Brain microvascular endothelial cell (primary cell): ENCODE results near the gene CPEB4.

Experiments used
- DNase-seq: peaks from one replicate; pipeline ENCODE4 v3.0.0-alpha.2; 2020
- H3K27ac ChIP-seq: fragments of 250-450 bp; sonication (Bioruptor Pico); 2 replicates; pipeline ENCODE4 v1.5.1; 2020; ENCODE audit warnings: mild to moderate bottlenecking, moderate library complexity
- H3K27me3 ChIP-seq: fragments of 250-450 bp; sonication (Bioruptor Pico); replicated peaks from 2 replicates; pipeline ENCODE4 v1.5.1; 2020; ENCODE audit warnings: mild to moderate bottlenecking
- H3K36me3 ChIP-seq: fragments of 250-450 bp; sonication (Bioruptor Pico); replicated peaks from 2 replicates; pipeline ENCODE4 v1.5.1; 2020; ENCODE audit warnings: mild to moderate bottlenecking
- H3K4me3 ChIP-seq: 2 replicates; pipeline ENCODE4 v1.5.1; 2011; ENCODE audit warnings: low read depth, mild to moderate bottlenecking, control low read depth, low read length, moderate library complexity
- in situ Hi-C: cut with HindIII; loops from 2 replicates; pipeline ENCODE4 v1.10.0; 2017; ENCODE audit warnings: low sequenced_read_pairs, low pct_ligation_motif_present
- TF ChIP-seq, protein P1 (sequence below): IDR thresholded peaks from 2 replicates; pipeline ENCODE4 v1.5.1; 2011; ENCODE audit warnings: low read depth, mild to moderate bottlenecking, moderate library complexity, low read length, control low read depth, inconsistent platforms; ENCODE audit errors: missing control alignments

Gene CPEB4

DNA sequence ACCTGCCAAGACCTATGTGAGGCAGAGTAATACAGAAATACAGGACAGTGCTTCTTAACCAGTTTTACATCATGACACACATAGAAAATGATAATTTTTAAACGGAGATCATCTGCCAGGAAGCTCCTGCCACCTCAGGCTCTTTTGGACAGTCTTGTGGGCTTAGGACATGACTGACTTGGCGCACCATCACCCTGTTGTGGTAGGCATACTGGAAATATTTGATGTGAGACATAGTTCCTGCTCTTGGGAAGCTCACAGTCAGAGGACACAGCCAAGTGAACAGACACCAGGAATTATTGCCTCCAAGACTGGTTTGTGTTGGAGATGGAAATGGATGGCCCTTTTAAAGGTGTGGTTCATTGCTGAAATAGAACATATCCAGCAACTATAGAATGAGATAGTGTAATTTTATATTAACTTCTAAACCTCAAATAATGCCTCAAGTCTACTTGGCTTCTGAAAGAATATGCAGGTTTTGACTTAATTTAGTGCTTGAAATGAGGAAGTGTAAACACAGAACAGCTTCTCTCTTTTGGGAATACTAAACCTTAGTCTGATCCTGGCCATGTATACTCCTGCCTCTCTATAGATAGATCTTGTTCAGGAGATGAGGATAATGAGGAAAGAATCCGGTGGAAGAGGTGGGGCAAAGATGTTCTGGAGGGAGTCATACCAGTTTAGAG lies 19.7 kb downstream of the CPEB4 start:
- in situ Hi-C loops, result no loop called here
- Histone ChIP-seq H3K4me3 (no peak overlapping the region), H3K27me3 (no peaks in the 10 kb centered on the region), H3K27ac (no peak overlapping the region), H3K36me3 (peaks cover 2% of the 10 kb centered on the region)
- TF ChIP-seq, protein P1, sequence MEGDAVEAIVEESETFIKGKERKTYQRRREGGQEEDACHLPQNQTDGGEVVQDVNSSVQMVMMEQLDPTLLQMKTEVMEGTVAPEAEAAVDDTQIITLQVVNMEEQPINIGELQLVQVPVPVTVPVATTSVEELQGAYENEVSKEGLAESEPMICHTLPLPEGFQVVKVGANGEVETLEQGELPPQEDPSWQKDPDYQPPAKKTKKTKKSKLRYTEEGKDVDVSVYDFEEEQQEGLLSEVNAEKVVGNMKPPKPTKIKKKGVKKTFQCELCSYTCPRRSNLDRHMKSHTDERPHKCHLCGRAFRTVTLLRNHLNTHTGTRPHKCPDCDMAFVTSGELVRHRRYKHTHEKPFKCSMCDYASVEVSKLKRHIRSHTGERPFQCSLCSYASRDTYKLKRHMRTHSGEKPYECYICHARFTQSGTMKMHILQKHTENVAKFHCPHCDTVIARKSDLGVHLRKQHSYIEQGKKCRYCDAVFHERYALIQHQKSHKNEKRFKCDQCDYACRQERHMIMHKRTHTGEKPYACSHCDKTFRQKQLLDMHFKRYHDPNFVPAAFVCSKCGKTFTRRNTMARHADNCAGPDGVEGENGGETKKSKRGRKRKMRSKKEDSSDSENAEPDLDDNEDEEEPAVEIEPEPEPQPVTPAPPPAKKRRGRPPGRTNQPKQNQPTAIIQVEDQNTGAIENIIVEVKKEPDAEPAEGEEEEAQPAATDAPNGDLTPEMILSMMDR, result no peak
- DNase-seq, result no peak

DNA sequence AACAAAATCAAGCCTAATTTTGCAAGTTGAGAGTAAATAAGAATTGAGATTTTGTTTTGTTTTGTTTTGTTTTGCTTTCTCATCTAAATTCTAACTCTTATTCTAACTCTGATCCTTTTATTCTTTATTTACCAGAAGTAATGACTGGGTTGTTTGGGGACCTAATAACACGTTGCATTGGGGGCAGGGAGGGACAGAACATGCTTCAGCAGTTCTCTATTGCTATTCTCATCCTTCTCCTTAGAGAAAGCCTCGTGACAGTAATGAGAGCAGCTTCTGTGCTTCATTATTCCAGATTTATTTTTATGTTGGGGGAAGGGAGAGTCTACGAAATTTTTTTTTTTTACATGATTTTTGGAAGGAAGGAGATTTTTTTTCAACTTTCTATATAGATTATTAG lies 21.1 kb downstream of the CPEB4 start:
- TF ChIP-seq, protein P1, result no peak
- H3K4me3 ChIP-seq, result no peak overlapping the region
- peaks cover 2% of the 10 kb centered on the region for H3K36me3 ChIP-seq
- DNase-seq, result no peak
- H3K27ac ChIP-seq, result no peak overlapping the region
- in situ Hi-C loops, result no loop called here
- no peaks in the 10 kb centered on the region for H3K27me3 ChIP-seq

DNA sequence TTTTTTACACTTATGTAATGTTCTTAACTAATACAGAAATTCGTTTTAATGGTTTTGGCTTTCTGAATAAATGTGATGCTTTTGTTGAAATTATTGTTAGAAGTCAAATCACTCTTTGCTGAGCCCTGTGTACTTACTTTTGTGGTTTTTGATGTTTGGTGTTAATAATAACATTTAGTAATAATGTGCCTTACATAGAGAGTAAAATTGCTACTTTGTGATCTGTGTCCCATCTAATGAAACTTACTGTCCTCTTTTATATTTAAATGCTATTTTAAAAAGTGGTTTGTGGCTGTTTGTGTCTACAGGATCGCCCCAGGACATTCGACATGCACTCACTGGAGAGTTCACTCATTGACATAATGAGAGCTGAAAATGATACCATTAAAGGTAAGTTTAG lies 22.1 kb downstream of the CPEB4 start:
- Histone ChIP-seq H3K36me3 (peaks cover 2% of the 10 kb centered on the region), H3K27me3 (no peaks in the 10 kb centered on the region), H3K4me3 (no peak overlapping the region), H3K27ac (no peak overlapping the region)
- in situ Hi-C loops, result no loop called here
- no peak for DNase-seq
- TF ChIP-seq, protein P1, result no peak

DNA sequence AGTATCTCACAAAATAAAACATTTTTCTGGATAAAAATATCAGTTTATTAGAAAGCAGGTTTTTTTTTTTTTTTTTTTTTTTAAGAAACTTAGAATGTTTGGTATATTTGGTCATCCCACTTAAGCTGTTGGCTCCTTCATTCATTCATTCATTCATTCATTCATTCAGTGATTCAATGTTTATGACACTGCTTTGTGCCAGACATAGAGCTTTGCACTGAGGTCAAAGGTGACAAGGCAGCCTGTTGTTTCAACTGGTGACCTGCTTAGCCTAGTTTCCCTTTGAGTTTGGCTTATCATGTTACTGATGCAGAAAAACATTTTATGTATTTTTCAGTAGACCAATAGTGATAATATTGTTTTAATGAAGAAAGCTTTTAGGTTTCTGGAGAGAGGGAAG lies 23.5 kb downstream of the CPEB4 start:
- H3K36me3 ChIP-seq, result peaks cover 2% of the 10 kb centered on the region
- in situ Hi-C loops, result no loop called here

DNA sequence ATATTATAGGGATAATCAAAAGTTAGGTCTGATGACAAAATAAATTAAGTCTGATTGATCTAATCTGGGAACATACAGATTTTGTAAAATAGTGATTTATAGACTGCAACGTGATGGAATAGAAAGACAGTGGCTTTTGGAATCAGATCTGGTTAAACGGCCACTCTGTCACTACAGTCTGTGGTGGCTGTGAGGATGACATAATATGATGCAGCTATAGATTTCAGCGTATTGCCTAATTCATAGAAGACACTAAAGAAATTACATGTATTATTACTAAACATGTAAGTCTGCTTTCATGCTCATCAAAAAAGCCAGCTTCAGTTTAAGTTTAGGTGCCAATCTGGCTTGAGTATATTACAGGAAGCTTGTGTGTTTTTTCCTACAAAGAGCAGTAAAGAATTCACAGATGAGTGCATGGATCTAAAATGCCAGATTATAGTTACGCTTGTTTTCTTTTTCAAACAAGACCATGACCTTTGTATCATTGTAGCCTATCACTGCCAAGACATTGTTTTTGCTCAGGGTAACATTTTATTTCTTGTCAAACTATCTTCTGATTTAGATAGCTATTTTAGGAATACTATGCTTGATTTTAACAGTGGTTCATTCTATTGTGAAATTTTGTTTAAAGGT lies 25.7 kb downstream of the CPEB4 start:
- no peak overlapping the region for H3K27ac ChIP-seq
- H3K36me3 ChIP-seq, result peaks cover 2% of the 10 kb centered on the region
- no peaks in the 10 kb centered on the region for H3K27me3 ChIP-seq
- TF ChIP-seq, protein P1, result no peak
- no peak overlapping the region for H3K4me3 ChIP-seq
- in situ Hi-C loops, result no loop called here
- DNase-seq, result no peak

More for the DNA sequence above, 23.5 kb downstream of the CPEB4 start:
- Histone ChIP-seq H3K27ac (no peak overlapping the region), H3K4me3 (no peak overlapping the region), H3K27me3 (no peaks in the 10 kb centered on the region)
- TF ChIP-seq, protein P1, result no peak
- DNase-seq, result no peak
